Suprapubic skin (tissue), 4 donors: Measurements from ENCODE around the gene RBM15. TPM values are rescaled to one million over a fixed set of nuclear protein-coding genes. Genes with fewer than 3 reads are reported as not detected.

Experiments used
- DNase-seq, 2 donors: peaks; one replicate each; pipeline ENCODE4 v3.0.0-alpha.2; 2019; ENCODE audit warnings: low spot score in 2 of 2
- H3K27ac ChIP-seq: fragments of 200-600 bp; sonication (generic); one replicate; pipeline ENCODE4 v1.5.1; 2019
- H3K27me3 ChIP-seq: fragments of 200-600 bp; sonication (generic); one replicate; pipeline ENCODE4 v1.5.1; 2019
- H3K36me3 ChIP-seq: fragments of 200-600 bp; sonication (generic); one replicate; pipeline ENCODE4 v1.5.1; 2019
- H3K4me1 ChIP-seq: fragments of 200-600 bp; sonication (generic); one replicate; pipeline ENCODE4 v1.5.1; 2019
- H3K4me3 ChIP-seq: fragments of 200-600 bp; sonication (generic); one replicate; pipeline ENCODE4 v1.5.1; 2019; ENCODE audit warnings: mild to moderate bottlenecking
- H3K9me3 ChIP-seq: fragments of 200-600 bp; sonication (generic); one replicate; pipeline ENCODE4 v1.5.1; 2019
- EP300 ChIP-seq: sonication (generic); formaldehyde crosslinking; IDR thresholded peaks from one replicate; pipeline ENCODE4 v1.6.1; 2017; ENCODE audit warnings: antibody characterized with exemption
- POLR2A ChIP-seq, 2 donors: fragments of 450-650 bp; IDR thresholded peaks; one replicate each; pipeline ENCODE4 v1.6.1; 2017; ENCODE audit warnings: antibody characterized with exemption in 2 of 2, mild to moderate bottlenecking in 2 of 2, moderate library complexity in 2 of 2
- POLR2AphosphoS5 ChIP-seq, 3 donors: sonication (generic); formaldehyde crosslinking; IDR thresholded peaks; one replicate each; pipeline ENCODE4 v1.6.1; 2017; ENCODE audit warnings: antibody characterized with exemption in 3 of 3
- WGBS: methylation state at CpG from one replicate; pipeline ENCODE4 v1.1.5; 2018; 5-methylcytosine and 5-hydroxymethylcytosine counted together
- total RNA-seq, 4 donors: library from RNA; depleted of rRNA; stranded (reverse); fragments of >200 nt; gene quantifications; one replicate each; pipeline ENCODE4 v1.1.0, GENCODE V29; 2016
- TF ChIP-seq, protein P1 (sequence below), 2 donors: fragments of 200-600 bp in 1 of 2; fragments of 450-650 bp in 1 of 2; sonication (generic) in 1 of 2; IDR thresholded peaks; one replicate each; pipeline ENCODE4 v1.5.1; 2016 to 2019; ENCODE audit warnings: antibody characterized with exemption in 2 of 2, mild to moderate bottlenecking in 1 of 2, moderate library complexity in 1 of 2

The RBM15 gene, protein sequence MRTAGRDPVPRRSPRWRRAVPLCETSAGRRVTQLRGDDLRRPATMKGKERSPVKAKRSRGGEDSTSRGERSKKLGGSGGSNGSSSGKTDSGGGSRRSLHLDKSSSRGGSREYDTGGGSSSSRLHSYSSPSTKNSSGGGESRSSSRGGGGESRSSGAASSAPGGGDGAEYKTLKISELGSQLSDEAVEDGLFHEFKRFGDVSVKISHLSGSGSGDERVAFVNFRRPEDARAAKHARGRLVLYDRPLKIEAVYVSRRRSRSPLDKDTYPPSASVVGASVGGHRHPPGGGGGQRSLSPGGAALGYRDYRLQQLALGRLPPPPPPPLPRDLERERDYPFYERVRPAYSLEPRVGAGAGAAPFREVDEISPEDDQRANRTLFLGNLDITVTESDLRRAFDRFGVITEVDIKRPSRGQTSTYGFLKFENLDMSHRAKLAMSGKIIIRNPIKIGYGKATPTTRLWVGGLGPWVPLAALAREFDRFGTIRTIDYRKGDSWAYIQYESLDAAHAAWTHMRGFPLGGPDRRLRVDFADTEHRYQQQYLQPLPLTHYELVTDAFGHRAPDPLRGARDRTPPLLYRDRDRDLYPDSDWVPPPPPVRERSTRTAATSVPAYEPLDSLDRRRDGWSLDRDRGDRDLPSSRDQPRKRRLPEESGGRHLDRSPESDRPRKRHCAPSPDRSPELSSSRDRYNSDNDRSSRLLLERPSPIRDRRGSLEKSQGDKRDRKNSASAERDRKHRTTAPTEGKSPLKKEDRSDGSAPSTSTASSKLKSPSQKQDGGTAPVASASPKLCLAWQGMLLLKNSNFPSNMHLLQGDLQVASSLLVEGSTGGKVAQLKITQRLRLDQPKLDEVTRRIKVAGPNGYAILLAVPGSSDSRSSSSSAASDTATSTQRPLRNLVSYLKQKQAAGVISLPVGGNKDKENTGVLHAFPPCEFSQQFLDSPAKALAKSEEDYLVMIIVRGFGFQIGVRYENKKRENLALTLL
- total RNA-seq = 10 to 100 TPM; 27.4 to 51.2 (median 32.7) TPM

DNA sequence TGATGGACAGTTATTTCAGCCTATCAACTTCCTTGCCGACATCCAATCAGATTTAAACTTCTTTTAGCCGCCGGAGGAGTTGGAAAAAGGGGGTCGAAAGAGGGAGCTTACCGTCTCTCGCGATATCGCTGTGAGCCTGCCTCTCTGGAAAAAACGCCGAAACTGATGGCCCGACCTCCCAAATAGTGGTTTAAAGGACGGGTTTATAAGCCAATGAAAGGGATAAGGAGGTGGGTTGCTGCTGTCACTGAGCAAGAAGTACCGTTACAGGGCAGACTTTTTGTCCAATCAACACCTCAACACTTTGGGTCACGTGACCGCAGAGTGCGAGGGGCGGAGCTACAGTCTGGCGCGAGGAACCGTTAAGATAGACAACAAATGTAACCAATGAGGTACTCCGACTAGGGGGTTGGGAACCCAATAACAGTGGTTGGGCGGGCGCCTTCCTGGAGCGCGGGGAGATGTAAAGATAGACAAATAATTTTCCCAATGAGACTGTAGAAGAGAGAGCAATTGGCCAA lies at the start of gene RBM15:
Gene RBM15, plus strand, starts transcription at position 492 of the 521 bp plus-strand sequence. Its CDS starts 29 bp downstream, at position 521.
- Histone ChIP-seq H3K9me3 (no peaks in the 10 kb centered on the region), H3K27ac (peak within 1 kb of the TSS; percentile 99), H3K4me3 (peak within 1 kb of the TSS; percentile 93), H3K4me1 (peaks cover 56% of the 10 kb centered on the region), H3K36me3 (peaks cover 16% of the 10 kb centered on the region), H3K27me3 (no peaks in the 10 kb centered on the region)
- TF ChIP-seq POLR2AphosphoS5 (IDR thresholded peaks at IDR 0.05) = no peak
- TF ChIP-seq, protein P1, sequence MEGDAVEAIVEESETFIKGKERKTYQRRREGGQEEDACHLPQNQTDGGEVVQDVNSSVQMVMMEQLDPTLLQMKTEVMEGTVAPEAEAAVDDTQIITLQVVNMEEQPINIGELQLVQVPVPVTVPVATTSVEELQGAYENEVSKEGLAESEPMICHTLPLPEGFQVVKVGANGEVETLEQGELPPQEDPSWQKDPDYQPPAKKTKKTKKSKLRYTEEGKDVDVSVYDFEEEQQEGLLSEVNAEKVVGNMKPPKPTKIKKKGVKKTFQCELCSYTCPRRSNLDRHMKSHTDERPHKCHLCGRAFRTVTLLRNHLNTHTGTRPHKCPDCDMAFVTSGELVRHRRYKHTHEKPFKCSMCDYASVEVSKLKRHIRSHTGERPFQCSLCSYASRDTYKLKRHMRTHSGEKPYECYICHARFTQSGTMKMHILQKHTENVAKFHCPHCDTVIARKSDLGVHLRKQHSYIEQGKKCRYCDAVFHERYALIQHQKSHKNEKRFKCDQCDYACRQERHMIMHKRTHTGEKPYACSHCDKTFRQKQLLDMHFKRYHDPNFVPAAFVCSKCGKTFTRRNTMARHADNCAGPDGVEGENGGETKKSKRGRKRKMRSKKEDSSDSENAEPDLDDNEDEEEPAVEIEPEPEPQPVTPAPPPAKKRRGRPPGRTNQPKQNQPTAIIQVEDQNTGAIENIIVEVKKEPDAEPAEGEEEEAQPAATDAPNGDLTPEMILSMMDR (IDR thresholded peaks at IDR 0.05) = no peak
- no peak for TF ChIP-seq EP300
- no peak for TF ChIP-seq POLR2A (IDR thresholded peaks at IDR 0.05)
- 0% methylated on average over 25 of the region's 25 CpGs for WGBS
- peak; percentile 100 for DNase-seq

DNA sequence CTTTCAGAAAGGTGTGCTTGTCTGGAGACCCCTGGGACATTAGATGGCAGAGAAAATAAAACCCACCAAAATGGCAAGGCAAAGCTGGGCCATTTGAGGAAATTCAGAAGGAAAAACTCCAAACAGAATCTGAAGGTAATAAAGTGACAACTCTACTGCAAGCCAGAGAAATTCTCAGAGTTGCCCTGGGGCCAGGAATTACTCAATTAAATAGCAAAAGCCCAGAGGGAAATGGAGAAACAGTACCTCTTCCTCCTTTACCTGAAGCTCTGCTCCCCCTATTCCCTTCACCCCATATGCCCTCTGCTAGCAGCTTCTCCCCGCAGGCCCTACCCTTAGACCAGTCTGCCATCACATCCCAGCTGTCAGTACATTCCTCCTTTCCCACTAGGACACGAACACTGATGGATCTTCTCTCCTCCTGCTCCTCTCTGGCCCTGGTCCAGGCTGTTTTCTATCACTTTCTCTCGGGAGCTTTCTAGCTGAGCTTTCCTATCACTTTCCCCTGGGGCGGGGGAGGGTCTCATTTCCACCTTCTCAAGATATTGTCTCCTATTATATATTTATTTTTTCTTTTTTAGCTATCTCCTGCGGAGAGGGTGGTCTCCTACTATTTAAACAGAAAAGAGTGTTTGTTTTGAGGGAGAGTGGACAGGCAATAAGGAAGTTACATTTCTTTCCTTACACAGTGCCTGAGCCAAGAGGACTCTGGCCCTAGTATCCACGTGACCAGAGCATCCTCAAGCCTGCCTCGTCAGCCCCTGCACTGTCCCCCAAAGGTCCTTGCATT lies 47.7 kb upstream of the RBM15 start:
- no peaks in the 10 kb centered on the region for H3K4me1 ChIP-seq
- no peak for DNase-seq
- H3K9me3 ChIP-seq = no peaks in the 10 kb centered on the region
- no peaks in the 10 kb centered on the region for H3K27me3 ChIP-seq
- no peak overlapping the region for H3K4me3 ChIP-seq
- H3K36me3 ChIP-seq = no peaks in the 10 kb centered on the region
- TF ChIP-seq POLR2A (IDR thresholded peaks at IDR 0.05) (no peak), EP300 (no peak), POLR2AphosphoS5 (IDR thresholded peaks at IDR 0.05) (no peak)
- TF ChIP-seq, protein P1 (IDR thresholded peaks at IDR 0.05) = no peak
- WGBS = 62% methylated on average over 7 of the region's 7 CpGs
- no peak overlapping the region for H3K27ac ChIP-seq

DNA sequence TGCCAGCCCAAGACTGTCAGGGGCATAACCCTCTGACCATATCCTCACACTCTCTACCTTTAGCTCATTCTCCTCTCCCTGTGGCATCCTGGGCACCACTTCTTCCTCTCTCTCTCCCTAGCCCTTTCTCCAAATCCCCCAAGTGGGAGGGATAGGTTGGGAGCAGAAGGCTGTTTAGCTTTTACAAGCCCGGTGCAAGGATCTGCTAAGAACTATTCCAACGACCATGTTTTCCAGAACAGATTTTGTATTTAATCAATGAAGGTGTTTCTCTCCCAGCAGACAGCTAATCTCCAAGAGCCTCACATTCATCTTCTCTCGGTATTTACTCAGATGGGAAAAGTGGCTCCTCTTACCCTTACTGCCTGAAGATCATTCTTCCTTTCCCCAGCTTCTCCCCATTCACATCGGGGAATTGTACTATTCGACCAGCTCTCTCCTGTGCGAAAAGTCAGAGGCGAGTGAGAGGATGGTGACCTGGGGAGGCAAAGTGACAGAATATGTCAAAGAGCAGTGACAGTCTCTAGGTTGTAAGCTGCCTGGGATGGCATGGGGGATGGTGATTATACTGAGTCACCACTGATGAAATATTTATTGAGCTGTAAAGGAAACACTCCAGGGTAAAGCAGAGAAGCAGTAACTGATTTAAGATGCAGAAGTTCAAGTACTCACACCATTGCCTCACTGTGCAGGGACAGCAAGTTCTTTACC lies 47.0 kb upstream of the RBM15 start:
- 74% methylated on average over 7 of the region's 7 CpGs for WGBS
- no peaks in the 10 kb centered on the region for H3K27me3 ChIP-seq
- no peak for TF ChIP-seq EP300
- no peak for TF ChIP-seq POLR2AphosphoS5 (IDR thresholded peaks at IDR 0.05)
- TF ChIP-seq, protein P1 (IDR thresholded peaks at IDR 0.05) = no peak
- TF ChIP-seq POLR2A (IDR thresholded peaks at IDR 0.05) = no peak
- no peaks in the 10 kb centered on the region for H3K4me1 ChIP-seq
- no peaks in the 10 kb centered on the region for H3K36me3 ChIP-seq
- DNase-seq = no peak
- no peak overlapping the region for H3K27ac ChIP-seq
- H3K9me3 ChIP-seq = no peaks in the 10 kb centered on the region
- H3K4me3 ChIP-seq = no peak overlapping the region

DNA sequence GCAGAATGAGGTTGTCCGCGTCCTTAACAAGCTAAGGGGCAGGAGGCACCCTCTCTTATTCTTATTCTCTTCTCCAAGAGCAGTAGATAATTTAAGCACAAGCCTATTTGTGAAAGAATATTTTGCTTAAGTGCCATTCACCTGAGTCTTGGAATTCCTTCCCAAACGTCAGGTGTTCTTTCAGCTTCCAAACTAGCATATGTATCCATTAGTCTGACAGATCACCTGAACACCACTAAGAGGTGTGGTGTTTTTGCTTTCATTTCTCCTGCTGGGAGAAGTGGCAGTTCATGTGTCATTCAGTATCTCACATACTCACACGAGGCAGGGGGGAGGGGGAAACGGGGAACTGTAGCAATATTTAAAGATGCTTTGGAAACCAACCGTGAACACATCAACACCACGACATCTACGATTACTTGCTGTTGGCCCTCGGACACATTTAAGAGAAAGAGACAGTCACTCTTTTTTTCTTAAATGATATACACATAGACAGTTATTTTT lies 45.5 kb upstream of the RBM15 start:
- Histone ChIP-seq H3K27me3 (no peaks in the 10 kb centered on the region), H3K27ac (no peak overlapping the region), H3K9me3 (no peaks in the 10 kb centered on the region), H3K36me3 (no peaks in the 10 kb centered on the region), H3K4me1 (no peaks in the 10 kb centered on the region), H3K4me3 (no peak overlapping the region)
- TF ChIP-seq EP300 (no peak), POLR2A (IDR thresholded peaks at IDR 0.05) (no peak), POLR2AphosphoS5 (IDR thresholded peaks at IDR 0.05) (no peak)
- TF ChIP-seq, protein P1 (IDR thresholded peaks at IDR 0.05) = no peak
- 83% methylated on average over 9 of the region's 9 CpGs for WGBS
- no peak for DNase-seq
